Germinal center (tissue), 1 donor: ENCODE results near the gene TOM1L1.
"Not testable (repeated sequence)": the region's sequence is repeated elsewhere in the genome, so short reads cannot be mapped to it uniquely, and the experiment has no call there.

Experiments
- DNase-seq: peaks from one replicate; pipeline ENCODE4 v3.0.0; 2012; ENCODE audit warnings: mixed read lengths, low spot score

TOM1L1 gene, protein sequence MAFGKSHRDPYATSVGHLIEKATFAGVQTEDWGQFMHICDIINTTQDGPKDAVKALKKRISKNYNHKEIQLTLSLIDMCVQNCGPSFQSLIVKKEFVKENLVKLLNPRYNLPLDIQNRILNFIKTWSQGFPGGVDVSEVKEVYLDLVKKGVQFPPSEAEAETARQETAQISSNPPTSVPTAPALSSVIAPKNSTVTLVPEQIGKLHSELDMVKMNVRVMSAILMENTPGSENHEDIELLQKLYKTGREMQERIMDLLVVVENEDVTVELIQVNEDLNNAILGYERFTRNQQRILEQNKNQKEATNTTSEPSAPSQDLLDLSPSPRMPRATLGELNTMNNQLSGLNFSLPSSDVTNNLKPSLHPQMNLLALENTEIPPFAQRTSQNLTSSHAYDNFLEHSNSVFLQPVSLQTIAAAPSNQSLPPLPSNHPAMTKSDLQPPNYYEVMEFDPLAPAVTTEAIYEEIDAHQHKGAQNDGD

GRCh38 chr17:54900457-54901229 is at the start of gene TOM1L1:
Gene TOM1L1 (plus strand): TSS chr17:54900852. CDS start chr17:54900866, 14 bp downstream.
- peak; percentile 50 for DNase-seq

DNA sequence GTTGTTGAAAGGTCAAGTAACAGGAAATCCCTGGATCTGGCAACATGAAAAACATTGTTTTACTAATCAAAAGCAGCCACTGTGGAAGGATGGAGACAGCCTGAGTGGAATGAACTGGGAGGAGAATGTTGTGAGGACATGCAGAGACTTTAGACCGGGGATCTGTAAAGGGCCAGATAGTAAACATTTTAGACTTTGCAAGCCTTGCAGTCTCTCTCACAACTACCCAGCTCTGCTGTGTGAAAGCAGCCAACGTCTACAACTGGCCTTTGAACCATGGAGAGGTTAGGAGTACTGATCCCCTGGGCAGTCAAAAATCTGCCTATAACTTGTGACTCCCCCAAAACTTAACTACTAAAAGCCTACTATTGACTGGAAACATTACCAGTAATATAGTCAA is 41.5 kb upstream of the TOM1L1 start:
- DNase-seq = no peak

GRCh38 chr17:54860617-54861470 is 39.8 kb upstream of the TOM1L1 start:
- DNase-seq = no peak

DNA sequence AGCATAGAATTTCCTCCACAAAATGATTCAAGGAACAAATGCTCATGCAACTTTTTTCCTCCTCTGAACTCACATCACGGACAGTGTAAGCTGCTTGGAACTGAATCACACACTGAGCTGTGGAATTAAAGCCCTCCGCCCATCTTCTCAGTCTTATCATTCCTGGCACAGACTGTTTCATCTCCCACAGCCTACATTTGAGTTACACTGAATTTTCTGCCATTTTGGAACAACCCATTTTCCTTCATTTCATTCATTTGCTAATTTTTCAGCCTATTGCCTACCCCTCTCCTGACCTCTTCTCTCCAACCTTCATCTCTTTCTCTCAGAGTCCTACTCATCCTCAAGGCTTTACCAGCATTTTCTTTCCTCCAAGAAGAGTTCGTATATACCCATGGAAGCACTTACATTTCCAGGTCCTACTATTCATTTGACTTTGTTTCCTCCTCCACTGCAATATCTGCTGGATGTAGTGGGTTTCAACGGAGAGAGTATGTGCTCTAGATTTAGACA is 39.1 kb upstream of the TOM1L1 start:
- DNase-seq = no peak

DNA sequence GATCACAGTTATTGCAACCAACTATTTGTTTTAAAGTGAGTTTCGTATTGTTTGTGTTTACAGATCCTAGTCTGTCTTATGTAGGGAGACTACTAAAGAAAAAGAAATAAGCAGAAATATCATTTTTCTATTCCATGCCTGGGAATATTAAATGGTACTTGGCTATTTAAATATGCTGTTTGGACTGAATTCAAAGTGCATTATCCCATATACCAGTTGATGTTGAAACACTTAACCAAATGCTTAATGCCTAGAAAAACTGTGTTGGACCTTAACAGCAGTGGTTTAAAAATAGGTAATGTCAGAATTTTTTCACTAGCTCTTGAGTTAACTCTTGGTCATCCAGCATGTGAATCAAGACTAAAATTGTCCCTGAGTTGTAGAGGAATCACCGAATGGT is 37.5 kb upstream of the TOM1L1 start:
- DNase-seq = no peak

DNA sequence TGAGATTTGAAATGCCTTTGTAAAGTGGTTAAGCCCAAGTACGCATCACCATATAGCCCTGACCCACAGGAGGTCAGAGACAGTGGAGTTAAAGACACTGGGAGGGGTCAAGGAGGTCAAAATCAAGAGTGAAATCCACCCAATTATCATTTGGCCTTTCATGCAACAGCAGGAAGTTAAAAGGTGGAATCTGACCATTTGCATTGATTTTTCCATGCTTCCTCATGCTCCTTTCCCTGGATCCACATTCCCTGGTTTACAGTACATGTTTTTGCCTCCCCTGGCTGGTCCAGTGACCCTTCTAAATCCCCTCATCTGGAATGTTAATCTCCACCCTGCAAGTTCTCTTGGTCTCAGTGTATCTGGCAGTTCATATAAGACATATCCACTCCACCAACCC is 36.6 kb upstream of the TOM1L1 start:
- DNase-seq = no peak

DNA sequence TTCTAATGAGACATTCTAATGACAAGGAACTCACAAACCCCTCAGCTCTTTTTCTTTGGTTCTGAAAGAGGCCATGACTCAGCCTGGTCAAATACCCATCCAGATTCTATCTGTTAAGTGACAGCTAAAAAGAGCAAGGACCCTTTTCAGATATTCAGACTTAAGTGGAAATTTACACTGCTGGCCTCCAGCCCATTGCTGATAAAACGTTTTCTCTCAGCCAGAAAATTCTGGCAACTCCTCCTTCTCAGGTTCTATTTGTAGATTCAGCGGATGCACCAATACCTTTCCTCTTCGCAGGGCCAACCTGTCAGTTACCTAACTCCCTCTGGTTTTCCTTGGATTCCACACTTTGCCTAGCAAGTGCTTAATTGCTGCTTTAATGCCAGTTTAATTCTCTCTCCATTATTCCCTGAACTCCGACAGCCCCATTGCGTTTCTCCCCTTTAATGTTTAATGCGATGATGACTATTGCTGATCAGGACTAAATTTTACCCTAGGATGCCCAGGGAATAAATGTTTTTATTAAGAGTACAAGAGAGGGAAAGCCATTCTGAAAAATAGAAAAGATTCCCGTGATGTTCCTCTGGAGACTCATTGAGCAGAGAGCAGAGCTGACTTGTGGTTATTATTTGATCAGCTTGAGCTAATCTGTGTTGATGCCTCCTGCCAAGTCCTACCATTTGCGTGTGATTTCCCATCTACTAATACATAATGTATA is 35.9 kb upstream of the TOM1L1 start:
- no peak for DNase-seq

DNA sequence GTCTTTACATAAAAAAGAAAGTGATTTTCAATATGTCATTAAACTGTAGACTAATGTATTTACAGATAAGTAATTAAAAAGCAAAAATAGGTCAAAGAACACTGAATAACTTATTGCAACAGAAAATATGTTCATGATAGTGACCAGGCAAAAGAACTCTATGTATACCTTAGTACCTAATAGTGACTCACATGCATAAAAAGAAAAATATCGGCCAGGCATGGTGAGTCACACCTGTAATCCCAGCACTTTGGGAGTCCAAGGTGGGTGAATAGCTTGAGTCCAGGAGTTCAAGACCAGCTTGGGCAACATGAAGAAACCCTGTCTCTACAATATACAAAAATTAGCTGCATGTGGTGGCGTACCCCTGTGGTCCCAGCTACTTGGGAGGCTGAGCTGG is 33.0 kb upstream of the TOM1L1 start:
- no peak for DNase-seq

- no peak for DNase-seq
These were observed 29.9 kb upstream of the TOM1L1 start for GRCh38 chr17:54870671-54871175.

GRCh38 chr17:54875906-54876305 is 24.7 kb upstream of the TOM1L1 start:
- not testable (repeated sequence) for DNase-seq

GRCh38 chr17:54876656-54877195 is 23.9 kb upstream of the TOM1L1 start:
- no peak for DNase-seq

GRCh38 chr17:54881255-54881972 is 19.2 kb upstream of the TOM1L1 start:
- DNase-seq = no peak

DNA sequence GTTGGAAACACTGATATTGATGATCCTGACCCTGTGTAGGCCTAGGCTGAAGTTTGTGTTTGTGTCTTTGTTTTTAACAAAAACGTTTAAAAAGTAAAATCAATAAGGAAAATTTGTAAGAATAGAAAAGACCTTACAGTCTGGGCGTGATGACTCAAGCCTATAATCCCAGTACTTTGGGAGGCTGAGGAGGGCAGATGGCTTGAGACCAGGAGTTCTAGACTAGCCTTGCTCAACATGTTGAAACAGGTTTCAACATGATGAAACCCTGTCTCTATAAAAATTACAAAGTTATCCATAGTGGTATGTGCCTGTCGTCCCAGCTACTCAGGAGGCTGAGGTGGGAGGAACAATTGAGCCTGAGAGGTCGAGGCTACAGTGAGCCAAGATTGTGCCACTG is 18.3 kb upstream of the TOM1L1 start:
- DNase-seq = no peak

- DNase-seq = no peak
These were observed 17.7 kb upstream of the TOM1L1 start for GRCh38 chr17:54882950-54883349.

- DNase-seq = no peak
These were observed 16.7 kb upstream of the TOM1L1 start for GRCh38 chr17:54883939-54884338.

- no peak for DNase-seq
These were observed 12.9 kb upstream of the TOM1L1 start for GRCh38 chr17:54887787-54888186.

GRCh38 chr17:54888254-54888653 is 12.4 kb upstream of the TOM1L1 start:
- DNase-seq = no peak

DNA sequence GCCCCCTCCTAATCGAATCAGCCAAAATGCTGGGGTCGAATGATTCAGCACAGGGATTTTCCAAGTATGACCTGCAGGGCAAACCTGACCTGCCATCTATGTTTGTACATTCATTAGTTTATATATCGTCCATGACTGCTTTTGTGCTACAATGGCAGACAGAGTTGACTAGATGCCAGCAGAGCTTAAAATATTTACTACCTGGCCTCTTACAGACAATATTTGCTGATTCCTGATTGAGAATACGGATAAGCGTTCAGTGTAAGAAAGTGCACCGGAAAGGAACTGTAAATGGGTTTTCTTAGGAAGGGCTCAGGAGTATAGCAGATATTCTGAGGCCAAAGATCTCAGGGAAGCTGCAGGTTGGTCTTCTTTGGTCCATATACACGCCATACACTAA is 11.7 kb upstream of the TOM1L1 start:
- no peak for DNase-seq

- DNase-seq = no peak
These were observed 9.4 kb upstream of the TOM1L1 start for GRCh38 chr17:54891176-54891821.

GRCh38 chr17:54892360-54892759 is 8.3 kb upstream of the TOM1L1 start:
- no peak for DNase-seq
